Measurements from ENCODE around the gene GOLGA8S.
"Not testable (repeated sequence)": the region's sequence is repeated elsewhere in the genome, so short reads cannot be mapped to it uniquely, and the experiment has no call there.

GRCh38 chr15:23354448-23354847 is at the start of gene GOLGA8S:
- not testable (repeated sequence) for TF ChIP-seq POLR2AphosphoS5 (IDR thresholded peaks at IDR 0.05; ENCODE audit: low read depth, low read length); SIN3A (IDR thresholded peaks at IDR 0.05; ENCODE audit: borderline replicate concordance, insufficient read depth, low read length); REST (IDR thresholded peaks at IDR 0.05; ENCODE audit: insufficient read depth in 1 of 2, low read depth in 2 of 2, low read length in 2 of 2); TAF1 (IDR thresholded peaks at IDR 0.05; ENCODE audit: borderline replicate concordance, insufficient read depth, low read length); FOXP2 (optimal IDR thresholded peaks at IDR 0.05; ENCODE audit: borderline replicate concordance, extremely low read depth, extremely low read length, insufficient read depth)
